Mesenteric fat pad (tissue), 1 donor: Measurements from ENCODE around the gene PRKG1. TPM values are rescaled to one million over a fixed set of nuclear protein-coding genes. Genes with fewer than 3 reads are reported as not detected.
"Not testable (repeated sequence)": the region's sequence is repeated elsewhere in the genome, so short reads cannot be mapped to it uniquely, and the experiment has no call there.

ENCODE experiments used
- DNase-seq: peaks from one replicate; pipeline ENCODE4 v3.0.0-alpha.2; 2020; ENCODE audit warnings: low spot score
- total RNA-seq: library from RNA; stranded (reverse); fragmentation: NEBNext Ultra II Directional; extraction: Animal tissue kit (Norgen Biotek cat#: 25700); gene quantifications from one replicate; pipeline ENCODE4 v1.2.1, GENCODE V29; 2021
- donor health status: DM: yes; HTN: yes; CAD: no.

PRKG1 gene
- total RNA-seq, 1 donor from 2014 or later, result 12.9 TPM

- DNase-seq, result not testable (repeated sequence)
Observed at GRCh38 chr10:51267980-51268570, 193.8 kb downstream of the PRKG1 start.

GRCh38 chr10:51269821-51270220 is 195.5 kb downstream of the PRKG1 start:
- no peak for DNase-seq

GRCh38 chr10:51270936-51271530 is 196.7 kb downstream of the PRKG1 start:
- DNase-seq, result no peak

- not testable (repeated sequence) for DNase-seq
Observed at GRCh38 chr10:51272099-51272498, 197.8 kb downstream of the PRKG1 start.

- DNase-seq, result no peak
Observed at GRCh38 chr10:51272555-51272954, 198.3 kb downstream of the PRKG1 start.

- no peak for DNase-seq
Observed at GRCh38 chr10:51273574-51273973, 199.3 kb downstream of the PRKG1 start.

- DNase-seq, result not testable (repeated sequence)
Observed at GRCh38 chr10:51276097-51276496, 201.8 kb downstream of the PRKG1 start.

GRCh38 chr10:51281387-51281786 is 207.1 kb downstream of the PRKG1 start:
- DNase-seq, result not testable (repeated sequence)

GRCh38 chr10:51285601-51286000 is 211.3 kb downstream of the PRKG1 start:
- DNase-seq, result no peak

GRCh38 chr10:51288511-51288910 is 214.2 kb downstream of the PRKG1 start:
- no peak for DNase-seq

- no peak for DNase-seq
Observed at GRCh38 chr10:51289519-51289918, 215.2 kb downstream of the PRKG1 start.

GRCh38 chr10:51291961-51292360 is 217.7 kb downstream of the PRKG1 start:
- DNase-seq, result no peak

GRCh38 chr10:51297438-51297837 is 223.2 kb downstream of the PRKG1 start:
- DNase-seq, result no peak

GRCh38 chr10:51300617-51301304 is 226.5 kb downstream of the PRKG1 start:
- DNase-seq, result no peak

- DNase-seq, result no peak
Observed at GRCh38 chr10:51301644-51302043, 227.4 kb downstream of the PRKG1 start.

GRCh38 chr10:51302316-51302715 is 228.0 kb downstream of the PRKG1 start:
- DNase-seq, result no peak

GRCh38 chr10:51308116-51308515 is 233.8 kb downstream of the PRKG1 start:
- DNase-seq, result no peak

GRCh38 chr10:51311228-51311627 is 236.9 kb downstream of the PRKG1 start:
- DNase-seq, result no peak

- no peak for DNase-seq
Observed at GRCh38 chr10:51312817-51313216, 238.5 kb downstream of the PRKG1 start.

- DNase-seq, result no peak
Observed at GRCh38 chr10:51313251-51313650, 239.0 kb downstream of the PRKG1 start.

GRCh38 chr10:51313773-51314478 is 239.6 kb downstream of the PRKG1 start:
- no peak for DNase-seq

- no peak for DNase-seq
Observed at GRCh38 chr10:51314481-51314880, 240.2 kb downstream of the PRKG1 start.
